Fibroblast of pulmonary artery (primary cell): ENCODE measurements around the gene CLDN24.

ENCODE experiments used
- DNase-seq: peaks from one replicate; pipeline ENCODE4 v3.0.0-alpha.2; 2010; ENCODE audit warnings: low read depth
- H3K4me3 ChIP-seq: replicated peaks from 2 replicates; pipeline ENCODE4 v1.5.1; 2011; ENCODE audit warnings: low read depth, mild to moderate bottlenecking, control low read depth, low read length, moderate library complexity
- CTCF ChIP-seq: IDR thresholded peaks from 2 replicates; pipeline ENCODE4 v1.5.1; 2011; ENCODE audit warnings: mild to moderate bottlenecking, control low read depth, low read length, inconsistent platforms; ENCODE audit errors: missing control alignments

The CLDN24 gene

DNA sequence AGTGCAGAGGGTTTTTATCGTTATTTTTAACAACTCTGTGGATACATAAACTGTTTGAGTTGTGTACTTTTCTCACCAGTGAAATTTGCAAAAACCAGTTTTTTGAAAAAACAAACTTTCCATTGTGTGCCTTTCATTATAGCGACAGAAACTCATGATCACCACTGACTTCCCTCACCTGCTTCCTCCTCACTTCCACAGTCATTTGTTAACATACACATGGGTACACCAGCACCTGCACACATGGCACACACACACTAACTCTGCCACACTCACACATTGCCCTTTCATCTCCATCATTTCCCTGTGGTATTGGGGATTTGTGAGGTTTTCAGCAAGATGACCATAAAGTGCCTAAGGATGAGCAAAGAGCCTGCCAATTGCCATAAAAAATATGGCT is 22.8 kb downstream of the CLDN24 start:
- DNase-seq = no peak
- H3K4me3 ChIP-seq = no peak overlapping the region
- TF ChIP-seq CTCF = no peak

GRCh38 chr4:183297675-183298074 is 24.6 kb downstream of the CLDN24 start:
- no peak for TF ChIP-seq CTCF
- no peak for DNase-seq

GRCh38 chr4:183295711-183296110 is 26.5 kb downstream of the CLDN24 start:
- no peak for DNase-seq
- no peak for TF ChIP-seq CTCF
- no peak overlapping the region for H3K4me3 ChIP-seq

More at GRCh38 chr4:183297675-183298074, 24.6 kb downstream of the CLDN24 start:
- H3K4me3 ChIP-seq = no peak overlapping the region

DNA sequence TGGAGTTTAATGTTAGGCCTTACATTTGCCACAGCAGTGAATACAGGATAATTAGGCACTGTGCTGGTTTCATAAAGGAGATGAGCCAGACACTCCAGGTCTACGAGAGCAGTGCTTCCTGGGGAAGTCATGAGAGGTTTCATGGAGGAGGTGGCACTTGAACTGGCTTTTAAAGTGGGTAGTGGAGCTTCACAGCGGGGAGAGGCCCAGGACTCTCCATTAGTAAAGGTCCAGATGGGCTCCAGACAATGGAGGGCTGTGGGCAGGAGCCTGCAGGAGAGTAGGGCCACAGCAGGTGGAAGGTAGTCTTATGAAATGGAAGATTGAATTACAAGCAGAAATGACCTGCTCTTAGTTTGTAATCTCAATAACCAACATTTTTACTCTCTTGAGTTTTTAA is 31.2 kb downstream of the CLDN24 start:
- no peak for DNase-seq
- TF ChIP-seq CTCF = no peak
- no peak overlapping the region for H3K4me3 ChIP-seq

DNA sequence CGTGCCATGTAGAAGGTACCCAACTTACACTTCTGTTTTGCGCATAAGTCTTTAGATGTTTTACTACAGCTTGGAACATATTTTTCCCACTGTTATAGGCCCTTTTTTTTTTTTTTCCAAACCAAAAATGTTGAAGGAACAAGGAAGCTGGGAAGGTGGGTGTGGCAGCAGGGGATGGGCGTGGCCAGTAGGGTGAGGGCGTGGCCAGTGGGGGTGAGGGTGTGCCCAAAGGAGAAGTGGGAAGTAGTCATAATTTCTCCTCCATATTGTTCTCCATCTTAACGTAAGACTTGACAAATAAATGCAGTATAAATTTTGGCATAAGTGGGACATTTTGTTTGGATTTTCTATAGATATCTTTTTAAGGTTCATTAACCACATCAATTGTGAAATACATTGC is 32.5 kb downstream of the CLDN24 start:
- no peak for TF ChIP-seq CTCF
- no peak overlapping the region for H3K4me3 ChIP-seq
- no peak for DNase-seq

GRCh38 chr4:183288955-183289354 is 33.3 kb downstream of the CLDN24 start:
- no peak for DNase-seq
- TF ChIP-seq CTCF = no peak
- no peak overlapping the region for H3K4me3 ChIP-seq

GRCh38 chr4:183287677-183288076 is 34.5 kb downstream of the CLDN24 start:
- H3K4me3 ChIP-seq = no peak overlapping the region
- no peak for TF ChIP-seq CTCF

More at GRCh38 chr4:183287677-183288076, 34.5 kb downstream of the CLDN24 start:
- DNase-seq = no peak
